A549 (cell line): ENCODE results near the gene RUNX3. TPM values are rescaled to one million over a fixed set of nuclear protein-coding genes. Genes with fewer than 3 reads are reported as not detected.

Source experiments
- ATAC-seq, 2 experiments: fragments of 200-7000 bp in 1 of 2; fragments of >200 bp in 1 of 2; cut with Nextera tagmentation in 1 of 2; cut with Tn5 transposase in 1 of 2; 3 replicates each; pipeline versions ENCODE4 v1.8.0 to v1.9.1; 2018 to 2020; ENCODE audit warnings: mild to moderate bottlenecking in 1 of 2, moderate library complexity in 1 of 2
- CTCF ChIA-PET: fragments of 300-600 bp; sonication (Branson Sonifier 250); formaldehyde crosslinking; extraction: SDS; loops from one replicate; lab custom pipeline; 2021; ENCODE audit warnings: antibody characterized with exemption, inconsistent platforms; lab: Yijun Ruan, JAX
- POLR2A ChIA-PET: fragments of 350-600 bp; formaldehyde crosslinking; extraction: SDS; loops from one replicate; lab custom pipeline; 2021; ENCODE audit warnings: antibody characterized with exemption, inconsistent platforms; lab: Yijun Ruan, JAX
- DNase-seq, 2 experiments: peaks; one replicate each; pipeline versions ENCODE4 v3.0.0 to v3.0.0-alpha.2; 2011 to 2016; ENCODE audit warnings: low read depth in 1 of 2, low spot score in 1 of 2
- FAIRE-seq: peaks from 2 replicates; lab custom pipeline; 2011; peaks lifted over from hg19 to GRCh38; lab: Jason Lieb, UNC
- H3K27ac ChIP-seq, 2 experiments: fragments of >200 bp; sonication (Bioruptor Twin); formaldehyde crosslinking; 3 replicates each; pipeline ENCODE4 v1.5.1; 2016 to 2017
- H3K4me1 ChIP-seq: fragments of >200 bp; sonication (Bioruptor Twin); formaldehyde crosslinking; 3 replicates; pipeline ENCODE4 v1.6.1; 2016
- H3K4me2 ChIP-seq: fragments of >200 bp; sonication (Bioruptor Twin); formaldehyde crosslinking; 3 replicates; pipeline ENCODE4 v1.6.1; 2016
- H3K4me3 ChIP-seq: fragments of >200 bp; sonication (Bioruptor Twin); formaldehyde crosslinking; 3 replicates; pipeline ENCODE4 v1.5.1; 2016
- H3K9me3 ChIP-seq: fragments of >200 bp; sonication (Bioruptor Twin); formaldehyde crosslinking; 3 replicates; pipeline ENCODE4 v1.6.1; 2016
- BCL3 ChIP-seq: fragments of >200 bp; sonication (Bioruptor Twin); formaldehyde crosslinking; IDR thresholded peaks from 3 replicates; pipeline ENCODE4 v1.6.1; 2016
- CHD2 ChIP-seq: fragments of 150-350 bp; IDR thresholded peaks from 2 replicates; pipeline ENCODE4 v1.6.1; 2014; ENCODE audit warnings: low read length; ENCODE audit not compliant: partially characterized antibody
- ELK1 ChIP-seq: fragments of 150-350 bp; IDR thresholded peaks from 2 replicates; pipeline ENCODE4 v1.6.1; 2014; ENCODE audit warnings: low read depth, mild to moderate bottlenecking, low read length
- FOSB ChIP-seq: fragments of 250-450 bp; sonication (Bioruptor Pico); IDR thresholded peaks from 2 replicates; pipeline ENCODE4 v1.5.0; 2020; ENCODE audit warnings: mild to moderate bottlenecking, moderate library complexity
- HES2 ChIP-seq: fragments of >200 bp; sonication (Bioruptor Twin); formaldehyde crosslinking; IDR thresholded peaks from 2 replicates; pipeline ENCODE4 v1.6.1; 2016
- HOXA7 ChIP-seq: fragments of 250-450 bp; sonication (Bioruptor Pico); IDR thresholded peaks from 2 replicates; pipeline ENCODE4 v1.5.0; 2020; ENCODE audit warnings: mild to moderate bottlenecking, moderate library complexity
- HOXB5 ChIP-seq: fragments of 250-450 bp; sonication (Bioruptor Pico); IDR thresholded peaks from 2 replicates; pipeline ENCODE4 v1.5.0; 2020; ENCODE audit warnings: mild to moderate bottlenecking, moderate library complexity
- JUN ChIP-seq, 2 experiments: fragments of >200 bp; sonication (Bioruptor Twin); formaldehyde crosslinking; IDR thresholded peaks; 2 replicates in 1 of 2; 3 replicates in 1 of 2; pipeline ENCODE4 v1.6.1; 2016 to 2017
- KDM5A ChIP-seq: fragments of 200-600 bp; sonication (generic); IDR thresholded peaks from 2 replicates; pipeline ENCODE4 v1.6.1; 2016; ENCODE audit warnings: antibody characterized with exemption, mild to moderate bottlenecking
- MYC ChIP-seq: IDR thresholded peaks from 2 replicates; pipeline ENCODE4 v1.6.1; 2012; ENCODE audit warnings: mild to moderate bottlenecking, inconsistent platforms, low read length, improper control_type of control experiment, borderline replicate concordance
- NR3C1 ChIP-seq: fragments of >200 bp; sonication (Bioruptor Twin); formaldehyde crosslinking; IDR thresholded peaks from 3 replicates; pipeline ENCODE4 v1.6.1; 2017
- PHF8 ChIP-seq: fragments of 200-600 bp; sonication (generic); IDR thresholded peaks from 2 replicates; pipeline ENCODE4 v1.6.1; 2016; ENCODE audit warnings: low read depth, mild to moderate bottlenecking, antibody characterized with exemption, moderate library complexity, borderline replicate concordance
- SREBF2 ChIP-seq: fragments of 450-650 bp; IDR thresholded peaks from 2 replicates; pipeline ENCODE4 v1.6.1; 2014; ENCODE audit warnings: mild to moderate bottlenecking, moderate library complexity
- TFCP2L1 ChIP-seq: fragments of 250-450 bp; sonication (Bioruptor Pico); IDR thresholded peaks from 2 replicates; pipeline ENCODE4 v1.5.0; 2021; ENCODE audit warnings: mild to moderate bottlenecking
- USF2 ChIP-seq: fragments of 450-650 bp; IDR thresholded peaks from 2 replicates; pipeline ENCODE4 v1.6.1; 2014; ENCODE audit warnings: antibody characterized with exemption
- ZNF302 ChIP-seq: fragments of 250-450 bp; sonication (Bioruptor Pico); IDR thresholded peaks from 2 replicates; pipeline ENCODE4 v1.9.0; 2021; ENCODE audit warnings: inconsistent platforms, mild to moderate bottlenecking, moderate library complexity
- WGBS: methylation state at CpG from one replicate; pipeline ENCODE4 v1.1.6; 2017; ENCODE audit errors: missing lambda C conversion rate; 5-methylcytosine and 5-hydroxymethylcytosine counted together
- polyA plus RNA-seq, 4 experiments: library from polyadenylated mRNA; depleted of rRNA in 3 of 4; stranded (reverse); fragments of >200 nt; fragmentation: RNase III in 1 of 4; extraction: RNeasy Plus Mini Kit Qiagen cat#74134 plus additional on column Dnase treatment in 1 of 4; gene quantifications; 2 replicates in 3 of 4; 3 replicates in 1 of 4; pipeline ENCODE4 v1.2.3, GENCODE V29; 2011 to 2017

RUNX3 gene
- polyA plus RNA-seq, 2 of the 4 experiments (the other 2 are of a cell fraction) = 1.4 to 4.0 TPM

GRCh38 chr1:24941564-24941963 is 11.5 kb upstream of the RUNX3 start:
- no peaks in the 10 kb centered on the region for H3K9me3 ChIP-seq

GRCh38 chr1:24940231-24940630 is 10.2 kb upstream of the RUNX3 start:
- 60% methylated on average over 7 of the region's 7 CpGs for WGBS
- H3K4me1 ChIP-seq = no peaks in the 10 kb centered on the region
- no peak for ATAC-seq
- TF ChIP-seq TFCP2L1 (no peak), HOXB5 (no peak), ZNF302 (no peak), ELK1 (no peak), SREBF2 (no peak), USF2 (no peak)
- TF ChIP-seq, all 56 proteins: peak for 0
- no peak for DNase-seq
- ChIA-PET CTCF (interaction anchor here (0.7 to 3.3 kb wide), 4 partner anchors 9 to 161 kb away, joined by 3 to 29 read pairs (median 4); partner anchors contain the start of gene RUNX3), POLR2A (interaction anchor here (0.6 kb wide), 1 partner anchor 89 kb away, joined by 4 read pairs; no protein-coding TSS in a partner anchor)
- Histone ChIP-seq H3K4me3 (no peak overlapping the region), H3K27ac (no peak overlapping the region), H3K9me3 (no peaks in the 10 kb centered on the region), H3K4me2 (no peak overlapping the region)
- no peak for FAIRE-seq

More at GRCh38 chr1:24941564-24941963, 11.5 kb upstream of the RUNX3 start:
- WGBS = 53% methylated on average over 3 of the region's 4 CpGs
- CTCF ChIA-PET = interaction anchor here (1.2 to 3.3 kb wide), 3 partner anchors 10 to 160 kb away, joined by 3 to 29 read pairs (median 4); partner anchors contain the start of gene RUNX3
- FAIRE-seq (no peak), DNase-seq (no peak), ATAC-seq (no peak)
- H3K27ac ChIP-seq = no peak overlapping the region
- H3K4me2 ChIP-seq = no peak overlapping the region
- POLR2A ChIA-PET = no interaction called here
- no peak overlapping the region for H3K4me3 ChIP-seq
- 0 out of 3 replicates have a peak, but pooled peaks cover 1% of the 10 kb centered on the region for H3K4me1 ChIP-seq
- TF ChIP-seq KDM5A (no peak), PHF8 (no peak), JUN (IDR thresholded peaks at IDR 0.05) (no peak), MYC (no peak), CHD2 (no peak), NR3C1 (no peak), HOXA7 (CRISPR knock-in tag) (no peak)

GRCh38 chr1:24939675-24940193 is 9.7 kb upstream of the RUNX3 start:
- ChIA-PET CTCF (interaction anchor here (0.8 to 3.3 kb wide), 3 partner anchors 8 to 162 kb away, joined by 3 to 29 read pairs (median 4); partner anchors contain the start of gene RUNX3), POLR2A (interaction anchor here (0.6 kb wide), 1 partner anchor 89 kb away, joined by 4 read pairs; no protein-coding TSS in a partner anchor)
- no peak overlapping the region for H3K4me2 ChIP-seq
- H3K27ac ChIP-seq = no peak overlapping the region
- TF ChIP-seq PHF8 = no peak
- TF ChIP-seq USF2 = no peak
- TF ChIP-seq CHD2 = no peak
- no peak for TF ChIP-seq BCL3
- no peak for TF ChIP-seq FOSB (CRISPR knock-in tag)
- TF ChIP-seq HES2 = no peak
- ATAC-seq (no peak), FAIRE-seq (no peak), DNase-seq (no peak)
- 55% methylated on average over 4 of the region's 4 CpGs for WGBS
- H3K9me3 ChIP-seq = no peaks in the 10 kb centered on the region
- no peaks in the 10 kb centered on the region for H3K4me1 ChIP-seq
- no peak overlapping the region for H3K4me3 ChIP-seq
